ENCODE data around the gene PELI1. TPM values are rescaled to one million over a fixed set of nuclear protein-coding genes. Genes with fewer than 3 reads are reported as not detected.
A peak's percentile ranks its signal among the peaks of the same experiment; 100 is the strongest.

The PELI1 gene
- polyA plus RNA-seq, 6 donors from 2014 or later = 19.6 to 52.1 (median 28.9) TPM

DNA sequence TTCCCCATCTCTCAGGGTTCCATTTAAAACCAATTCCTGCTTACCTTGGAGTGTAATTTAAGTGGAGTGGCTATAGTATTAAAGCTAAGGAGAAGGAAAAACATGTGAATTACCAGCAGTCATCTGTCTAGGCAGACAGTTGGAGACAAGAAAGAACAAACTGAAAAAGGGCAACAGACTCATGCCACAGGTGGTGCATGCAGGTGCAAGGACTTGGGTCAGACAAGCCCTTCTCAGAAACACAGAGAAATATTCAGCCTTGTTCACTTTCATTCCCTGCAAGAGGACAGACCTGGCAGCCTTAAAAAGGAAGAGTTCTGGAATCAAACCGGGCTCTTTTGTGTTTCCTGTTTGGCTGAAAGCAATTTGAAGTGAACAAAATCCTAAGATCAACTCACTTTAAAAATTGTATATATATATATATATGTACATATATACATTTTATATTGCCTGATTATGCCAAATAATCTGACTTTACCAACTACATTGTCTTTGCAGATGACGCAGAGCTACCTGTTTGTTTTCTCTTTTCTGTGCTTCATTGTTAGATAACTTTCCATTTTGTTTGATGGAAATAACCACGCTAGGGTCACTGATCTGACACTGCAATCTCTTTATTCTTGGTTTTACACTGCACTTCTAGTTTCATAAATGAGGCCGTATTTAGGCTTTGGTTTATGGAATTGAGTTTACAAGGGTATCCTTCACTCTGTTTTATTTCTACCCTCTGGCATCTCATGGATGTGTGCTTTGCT is 89.9 kb downstream of the PELI1 start:
- DNase-seq (no peak), ATAC-seq (ENCODE audit: low read depth in 2 of 2) (no peak)
- Mint-ChIP-seq H3K27ac (no peak overlapping the region), H3K27me3 (no peaks in the 10 kb centered on the region), H3K9me3 (no peaks in the 10 kb centered on the region), H3K36me3 (no peaks in the 10 kb centered on the region), H3K4me3 (no peak overlapping the region), H3K4me1 (peaks cover 6 to 13% (median 7%) of the 10 kb centered on the region in 3 donors)

DNA sequence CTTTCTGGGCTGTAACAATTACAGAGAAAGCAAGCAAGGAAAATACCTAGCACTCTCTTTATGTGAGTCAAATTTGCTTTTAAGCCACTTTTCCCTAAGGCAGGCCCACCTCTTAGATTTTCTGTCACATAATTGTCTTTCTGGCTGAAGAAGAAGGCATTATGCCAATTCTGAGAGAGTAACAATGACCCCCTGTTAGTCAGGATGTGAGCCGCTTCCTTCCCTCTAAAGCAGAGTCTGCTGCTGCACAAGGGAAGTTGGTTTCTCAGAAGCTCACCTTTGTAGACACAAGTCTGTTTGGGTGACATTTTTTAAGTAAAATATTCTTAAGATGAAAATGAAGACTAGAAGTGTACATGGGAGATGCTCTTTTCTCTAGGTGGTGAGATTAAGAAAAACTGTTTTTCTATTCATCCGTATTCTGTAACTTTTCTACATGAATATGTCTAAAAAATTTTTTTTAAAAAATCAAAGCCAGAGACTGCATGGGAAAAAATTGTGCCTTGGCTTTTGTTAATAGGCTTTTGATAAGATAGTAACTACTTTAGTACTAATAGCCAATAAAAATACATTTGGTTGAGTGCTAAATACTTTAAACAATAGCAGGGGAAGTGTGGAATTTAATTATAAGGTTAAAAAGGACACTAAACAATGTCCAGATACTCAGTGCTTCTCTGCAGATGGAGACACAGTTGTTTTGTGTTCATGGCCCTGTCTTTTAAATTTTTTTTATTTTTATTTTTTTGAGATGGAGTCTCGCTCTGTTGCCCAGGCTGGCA is 91.6 kb downstream of the PELI1 start:
- no peak overlapping the region for H3K4me3 Mint-ChIP-seq
- peaks cover 6 to 13% (median 7%) of the 10 kb centered on the region in 3 donors for H3K4me1 Mint-ChIP-seq
- no peak for DNase-seq

DNA sequence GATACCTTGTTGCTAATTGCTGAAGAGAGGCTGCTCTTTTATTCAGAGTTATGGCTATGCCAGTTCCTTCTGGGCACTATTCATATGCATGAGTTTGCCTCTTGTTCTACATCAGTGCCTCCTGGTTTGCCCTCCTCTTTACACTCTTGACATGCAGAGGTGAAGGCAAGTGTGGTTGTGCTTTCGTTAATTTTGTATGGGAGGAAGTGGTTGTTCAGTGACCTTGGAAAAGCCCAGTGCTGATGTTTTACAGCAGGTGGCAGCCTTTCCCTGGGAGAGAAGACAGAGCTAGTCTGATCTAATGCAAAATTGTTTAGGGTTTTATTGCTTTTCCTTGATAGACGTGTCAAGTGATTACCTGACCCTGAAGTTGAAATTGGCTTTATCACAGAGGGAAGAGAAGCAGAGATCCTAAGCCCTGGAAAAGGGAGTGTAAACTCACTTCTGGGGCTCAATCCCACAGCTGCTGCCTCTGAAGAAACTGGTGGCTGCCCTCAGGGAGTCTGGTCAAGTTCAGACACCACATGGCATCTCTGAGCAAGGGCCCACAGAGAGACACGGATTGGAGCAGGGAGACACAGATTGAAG is 94.5 kb downstream of the PELI1 start:
- ATAC-seq (ENCODE audit: low read depth in 2 of 2) (peak; percentile 90 to 94), DNase-seq (peak; percentile 69)
- Mint-ChIP-seq H3K4me1 (peaks cover 6 to 13% (median 7%) of the 10 kb centered on the region in 3 donors), H3K27me3 (no peaks in the 10 kb centered on the region), H3K9me3 (no peaks in the 10 kb centered on the region), H3K27ac (peak overlapping the region in 4 of 6 donors; percentile 11 to 78 (median 50)), H3K36me3 (no peaks in the 10 kb centered on the region), H3K4me3 (peak overlapping the region in 2 of 8 donors; percentile 40 to 63)

More for the DNA sequence above, 91.6 kb downstream of the PELI1 start:
- Mint-ChIP-seq H3K27ac (no peak overlapping the region), H3K9me3 (no peaks in the 10 kb centered on the region), H3K36me3 (no peaks in the 10 kb centered on the region), H3K27me3 (no peaks in the 10 kb centered on the region)
- no peak for ATAC-seq (ENCODE audit: low read depth in 2 of 2)

DNA sequence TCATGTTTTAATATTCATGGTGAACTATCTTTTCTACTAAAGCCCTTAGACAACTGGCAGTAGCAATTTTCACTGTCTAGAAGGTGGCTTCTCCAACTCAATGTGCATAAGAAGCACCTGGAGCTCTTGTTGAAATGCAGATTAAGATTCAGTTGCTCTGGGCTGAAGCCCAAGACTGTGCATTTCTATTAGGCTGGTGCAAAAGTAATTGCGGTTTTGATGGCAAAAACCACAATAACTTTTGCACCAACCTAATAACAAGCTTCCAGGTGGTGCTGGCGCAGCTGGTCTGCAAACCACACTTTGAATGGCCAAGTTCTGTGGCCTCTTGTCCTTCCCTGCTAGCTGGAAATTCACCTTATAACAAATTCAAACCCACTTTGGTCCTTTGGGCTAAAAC is 98.3 kb downstream of the PELI1 start:
- no peaks in the 10 kb centered on the region for H3K27me3 Mint-ChIP-seq
- no peak overlapping the region for H3K4me3 Mint-ChIP-seq
- H3K4me1 Mint-ChIP-seq = peaks cover 6 to 10% (median 7%) of the 10 kb centered on the region in 3 donors
- ATAC-seq (ENCODE audit: low read depth in 2 of 2) (no peak), DNase-seq (no peak)
- no peaks in the 10 kb centered on the region for H3K9me3 Mint-ChIP-seq
- H3K27ac Mint-ChIP-seq = no peak overlapping the region
- no peaks in the 10 kb centered on the region for H3K36me3 Mint-ChIP-seq

Other genes with a start within 250 kb of the PELI1 start
- 10 to 100 TPM in 1 of 6 donors, 1 to 10 TPM in 5; 4.6 to 10.8 (median 5.2) TPM for gene VPS54, start 125.0 kb downstream of the PELI1 start, polyA plus RNA-seq (ENCODE audit: low read depth in 6 of 6)

Measured in naive B cell (primary cell).